BE2C (cell line): ENCODE measurements around the gene STON1.
"Not testable (repeated sequence)": the region's sequence is repeated elsewhere in the genome, so short reads cannot be mapped to it uniquely, and the experiment has no call there.

Experiments used
- DNase-seq: peaks from one replicate; pipeline ENCODE4 v3.0.0-alpha.2; 2020
- H3K27me3 ChIP-seq: fragments of 250-450 bp; sonication (Bioruptor Pico); 2 replicates; pipeline ENCODE4 v1.5.1; 2020; ENCODE audit warnings: mild to moderate bottlenecking
- H3K36me3 ChIP-seq: fragments of 250-450 bp; sonication (Bioruptor Pico); 2 replicates; pipeline ENCODE4 v1.5.1; 2020; ENCODE audit warnings: mild to moderate bottlenecking
- H3K4me1 ChIP-seq: fragments of 250-450 bp; sonication (Bioruptor Pico); 2 replicates; pipeline ENCODE4 v1.5.1; 2020
- H3K4me3 ChIP-seq: 2 replicates; pipeline ENCODE4 v1.5.1; 2011; ENCODE audit warnings: low read depth, low read length
- H3K9me3 ChIP-seq: fragments of 250-450 bp; sonication (Bioruptor Pico); 2 replicates; pipeline ENCODE4 v1.5.1; 2020
- CTCF ChIP-seq: IDR thresholded peaks from 2 replicates; pipeline ENCODE4 v1.5.1; 2012; ENCODE audit warnings: mild to moderate bottlenecking, low read depth, low read length

STON1 gene

DNA sequence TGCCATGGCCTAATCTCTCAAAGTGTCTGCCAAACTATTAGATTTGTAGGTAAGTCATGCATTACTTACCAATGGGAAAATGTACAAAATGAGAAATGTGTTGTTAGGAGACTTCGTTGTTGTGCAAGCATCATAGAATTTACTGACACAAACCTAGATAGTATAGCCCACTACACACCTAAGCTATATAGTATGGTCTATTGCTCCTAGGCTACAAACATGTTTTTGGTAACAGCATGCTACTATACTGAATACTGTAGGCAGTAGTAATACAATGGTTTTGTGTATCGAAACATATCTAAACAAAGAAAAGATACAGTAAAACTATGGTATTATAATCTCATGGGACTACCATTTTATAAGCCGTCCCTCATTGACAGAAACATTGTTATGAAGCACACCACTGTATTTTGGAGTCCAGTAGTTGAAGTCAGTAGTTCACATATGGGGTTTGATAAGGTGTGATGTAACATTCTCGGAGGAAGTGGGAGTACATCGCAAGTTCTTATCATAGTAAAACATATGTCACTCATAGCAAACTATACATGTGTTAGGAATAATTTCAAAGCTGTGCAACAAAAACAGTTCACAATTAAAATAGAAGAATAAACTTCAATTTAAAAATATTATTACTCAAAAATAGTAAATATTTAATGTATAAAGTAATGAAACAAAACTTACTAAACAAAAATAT, 75.7 kb downstream of the STON1 start:
- no peak for DNase-seq
- no peaks in the 10 kb centered on the region for H3K27me3 ChIP-seq
- no peaks in the 10 kb centered on the region for H3K36me3 ChIP-seq
- H3K4me1 ChIP-seq, result no peaks in the 10 kb centered on the region
- H3K9me3 ChIP-seq, result no peaks in the 10 kb centered on the region
- TF ChIP-seq CTCF, result no peak
- H3K4me3 ChIP-seq, result no peak overlapping the region

GRCh38 chr2:48607307-48608014, 77.5 kb downstream of the STON1 start:
- no peaks in the 10 kb centered on the region for H3K4me1 ChIP-seq
- no peaks in the 10 kb centered on the region for H3K27me3 ChIP-seq
- no peak overlapping the region for H3K4me3 ChIP-seq
- no peak for DNase-seq
- no peak for TF ChIP-seq CTCF
- no peaks in the 10 kb centered on the region for H3K36me3 ChIP-seq
- no peaks in the 10 kb centered on the region for H3K9me3 ChIP-seq

- no peaks in the 10 kb centered on the region for H3K36me3 ChIP-seq
- TF ChIP-seq CTCF, result no peak
- no peaks in the 10 kb centered on the region for H3K9me3 ChIP-seq
- no peak overlapping the region for H3K4me3 ChIP-seq
- no peaks in the 10 kb centered on the region for H3K4me1 ChIP-seq
- no peak for DNase-seq
- no peaks in the 10 kb centered on the region for H3K27me3 ChIP-seq
These were observed 83.3 kb downstream of the STON1 start for GRCh38 chr2:48613211-48613610.

DNA sequence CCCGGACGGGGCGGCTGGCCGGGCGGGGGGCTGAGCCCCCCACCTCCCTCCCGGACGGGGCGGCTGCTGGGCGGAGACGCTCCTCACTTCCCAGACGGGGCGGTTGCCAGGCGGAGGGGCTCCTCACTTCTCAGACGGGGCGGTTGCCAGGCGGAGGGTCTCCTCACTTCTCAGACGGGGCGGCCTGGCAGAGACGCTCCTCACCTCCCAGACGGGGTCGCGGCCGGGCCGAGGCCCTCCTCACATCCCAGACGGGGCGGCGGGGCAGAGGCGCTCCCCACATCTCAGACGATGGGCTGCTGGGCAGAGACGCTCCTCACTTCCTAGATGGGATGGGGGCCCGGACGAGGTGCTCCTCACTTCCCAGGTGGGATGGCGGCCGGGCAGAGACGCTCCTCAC, 84.6 kb downstream of the STON1 start:
- not testable (repeated sequence) for H3K4me1 ChIP-seq, H3K27me3 ChIP-seq, H3K4me3 ChIP-seq, H3K36me3 ChIP-seq, H3K9me3 ChIP-seq, DNase-seq

DNA sequence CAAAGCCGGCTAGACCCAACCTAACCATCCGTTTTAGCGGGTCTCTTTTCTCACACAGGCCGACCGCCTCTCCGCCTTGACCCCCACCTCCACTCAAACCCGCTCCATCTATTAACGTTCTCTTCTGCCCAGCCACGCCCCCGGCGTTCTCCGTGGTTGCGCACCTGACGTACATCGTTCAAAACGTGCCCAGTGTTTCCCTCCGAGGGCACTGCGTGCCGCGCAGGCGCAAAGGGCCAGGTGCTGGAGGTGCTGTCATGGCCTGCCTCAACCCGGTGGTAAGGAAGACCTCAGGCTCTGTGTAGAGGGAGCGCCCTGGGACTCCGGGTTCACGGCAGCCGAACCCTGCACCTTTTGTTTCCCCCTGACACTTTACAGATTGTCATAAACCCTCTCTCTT, 87.7 kb downstream of the STON1 start, which contains the start of gene GTF2A1L:
TSS of gene GTF2A1L (plus strand) at position 239 of the 400 bp plus-strand sequence. CDS start at position 258, 19 bp downstream.
- TF ChIP-seq CTCF, result no peak
- H3K4me3 ChIP-seq, result no peak within 1 kb of the TSS
- no peaks in the 10 kb centered on the region for H3K36me3 ChIP-seq
- no peaks in the 10 kb centered on the region for H3K4me1 ChIP-seq
- no peak for DNase-seq
- H3K27me3 ChIP-seq, result no peaks in the 10 kb centered on the region
- no peaks in the 10 kb centered on the region for H3K9me3 ChIP-seq

DNA sequence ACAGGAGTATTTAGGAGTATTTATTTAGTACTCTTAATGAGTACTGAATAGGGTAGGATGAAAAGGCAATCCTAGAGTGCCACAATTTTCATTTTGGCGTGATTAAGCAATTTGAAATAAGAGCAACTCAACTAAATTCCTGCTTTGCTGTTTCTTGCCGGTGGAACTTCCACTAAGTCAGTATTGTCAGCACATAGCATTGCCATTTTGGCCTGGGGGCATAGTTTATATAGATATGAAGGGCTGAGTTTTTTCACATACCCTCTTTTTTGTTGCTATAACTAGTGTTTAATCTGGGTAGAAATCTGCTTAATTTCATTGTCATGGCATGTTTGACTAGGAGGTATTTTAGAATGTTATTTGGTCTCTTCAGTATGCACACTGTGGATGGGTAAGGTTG, 89.6 kb downstream of the STON1 start:
- Histone ChIP-seq H3K4me3 (no peak overlapping the region), H3K4me1 (no peaks in the 10 kb centered on the region), H3K27me3 (no peaks in the 10 kb centered on the region), H3K36me3 (no peaks in the 10 kb centered on the region), H3K9me3 (no peaks in the 10 kb centered on the region)
- no peak for DNase-seq
- TF ChIP-seq CTCF, result no peak
